Fibroblast of the aortic adventitia (primary cell): Measurements from ENCODE around the gene NRXN3. TPM values are rescaled to one million over a fixed set of nuclear protein-coding genes. Genes with fewer than 3 reads are reported as not detected.

ENCODE experiments used
- DNase-seq: peaks from one replicate; pipeline ENCODE4 v3.0.0-alpha.2; 2010; ENCODE audit warnings: low read depth
- H3K4me3 ChIP-seq: 2 replicates; pipeline ENCODE4 v1.5.1; 2011; ENCODE audit warnings: low read depth, mild to moderate bottlenecking, control low read depth, low read length, moderate library complexity
- total RNA-seq: library from RNA; depleted of rRNA; stranded (reverse); fragments of >200 nt; gene quantifications from 2 replicates; pipeline ENCODE4 v1.2.3, GENCODE V29; 2012; ENCODE audit warnings: low replicate concordance
- TF ChIP-seq, protein P1 (sequence below): IDR thresholded peaks from 2 replicates; pipeline ENCODE4 v1.5.1; 2011; ENCODE audit warnings: mild to moderate bottlenecking, low read length, control low read depth, inconsistent platforms; ENCODE audit not compliant: insufficient read depth

Gene NRXN3
- total RNA-seq, 1 donor = 0.18 TPM

DNA sequence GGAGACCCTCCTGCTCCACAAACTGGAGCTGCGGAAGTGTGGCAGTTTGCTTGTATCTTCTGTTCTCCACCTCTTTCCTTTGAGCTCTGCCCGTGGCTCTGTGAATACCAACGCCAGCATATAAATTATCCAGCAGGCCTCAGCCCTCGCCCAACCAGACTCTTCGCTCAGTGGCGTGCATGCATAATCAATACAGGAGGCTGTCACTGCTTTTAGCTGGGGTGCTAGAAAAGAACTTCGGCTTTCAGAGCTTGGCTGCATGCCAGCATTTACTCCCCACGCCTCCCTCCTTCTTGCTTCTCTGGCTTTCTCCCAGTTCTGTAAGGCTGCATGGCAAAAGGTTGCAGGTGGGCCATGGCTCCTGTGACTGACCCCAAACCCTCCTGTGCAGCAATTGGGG lies 26.9 kb downstream of the NRXN3 start:
- H3K4me3 ChIP-seq = no peak overlapping the region
- DNase-seq = no peak
- TF ChIP-seq, protein P1, sequence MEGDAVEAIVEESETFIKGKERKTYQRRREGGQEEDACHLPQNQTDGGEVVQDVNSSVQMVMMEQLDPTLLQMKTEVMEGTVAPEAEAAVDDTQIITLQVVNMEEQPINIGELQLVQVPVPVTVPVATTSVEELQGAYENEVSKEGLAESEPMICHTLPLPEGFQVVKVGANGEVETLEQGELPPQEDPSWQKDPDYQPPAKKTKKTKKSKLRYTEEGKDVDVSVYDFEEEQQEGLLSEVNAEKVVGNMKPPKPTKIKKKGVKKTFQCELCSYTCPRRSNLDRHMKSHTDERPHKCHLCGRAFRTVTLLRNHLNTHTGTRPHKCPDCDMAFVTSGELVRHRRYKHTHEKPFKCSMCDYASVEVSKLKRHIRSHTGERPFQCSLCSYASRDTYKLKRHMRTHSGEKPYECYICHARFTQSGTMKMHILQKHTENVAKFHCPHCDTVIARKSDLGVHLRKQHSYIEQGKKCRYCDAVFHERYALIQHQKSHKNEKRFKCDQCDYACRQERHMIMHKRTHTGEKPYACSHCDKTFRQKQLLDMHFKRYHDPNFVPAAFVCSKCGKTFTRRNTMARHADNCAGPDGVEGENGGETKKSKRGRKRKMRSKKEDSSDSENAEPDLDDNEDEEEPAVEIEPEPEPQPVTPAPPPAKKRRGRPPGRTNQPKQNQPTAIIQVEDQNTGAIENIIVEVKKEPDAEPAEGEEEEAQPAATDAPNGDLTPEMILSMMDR = no peak

DNA sequence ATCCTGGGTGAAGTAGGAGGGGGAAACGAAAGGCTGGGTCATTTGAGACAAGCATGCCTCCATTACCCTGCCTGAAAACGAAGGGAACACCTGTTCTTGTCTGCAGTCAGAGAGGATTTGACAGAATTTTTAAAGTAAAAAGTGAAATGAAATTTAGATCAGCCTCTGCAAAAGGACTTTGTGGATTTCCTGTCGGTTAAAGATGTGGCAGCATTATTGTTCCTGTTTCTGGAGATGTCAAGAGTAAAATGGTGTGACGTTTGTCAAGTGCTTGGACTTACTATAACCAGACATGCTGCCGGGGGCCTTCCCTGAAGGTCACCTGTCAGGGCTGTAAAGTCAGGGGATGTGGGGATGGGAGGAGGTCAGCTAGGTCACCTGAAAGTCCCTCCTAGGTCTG lies 32.0 kb downstream of the NRXN3 start:
- no peak overlapping the region for H3K4me3 ChIP-seq
- TF ChIP-seq, protein P1 = no peak
- no peak for DNase-seq

DNA sequence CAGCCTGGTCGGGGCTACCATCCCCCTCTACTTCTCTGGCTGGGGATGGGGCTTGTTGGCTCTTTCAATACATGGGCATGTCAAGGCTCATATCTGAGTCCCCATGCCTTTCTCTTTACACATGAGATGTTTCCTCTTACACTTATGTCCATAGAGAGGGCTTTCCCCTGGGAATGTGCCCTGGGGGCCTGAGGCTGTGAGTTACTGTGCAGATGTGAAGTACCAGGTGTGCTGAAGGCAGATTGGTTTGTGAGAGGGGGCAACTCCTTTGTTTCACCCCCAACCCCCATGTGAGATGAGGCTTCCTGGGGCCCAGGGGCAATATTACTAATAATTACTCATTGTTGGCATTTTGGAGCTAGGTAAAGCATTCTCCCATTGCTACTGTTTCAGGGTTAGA lies 32.8 kb downstream of the NRXN3 start:
- H3K4me3 ChIP-seq = no peak overlapping the region
- TF ChIP-seq, protein P1 = no peak
- DNase-seq = no peak

DNA sequence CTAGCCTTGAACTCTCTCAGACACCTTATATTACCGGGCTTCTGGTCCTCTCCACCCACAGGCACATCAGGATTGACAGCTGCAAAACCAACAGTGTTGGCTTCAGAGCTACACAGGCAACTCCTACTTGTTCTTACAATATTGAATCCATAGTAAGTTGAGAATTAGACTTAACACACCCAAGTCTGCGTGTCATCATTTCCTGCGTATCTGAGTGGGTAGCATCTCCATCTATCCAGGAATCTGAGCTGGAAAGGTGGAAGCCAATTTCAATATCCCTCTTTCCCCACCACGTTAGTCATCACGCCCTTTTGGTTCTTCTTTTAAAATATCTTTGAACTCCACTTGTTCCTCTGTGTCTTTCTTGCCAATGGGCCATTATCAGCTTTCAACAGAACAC lies 37.2 kb downstream of the NRXN3 start:
- H3K4me3 ChIP-seq = no peak overlapping the region
- no peak for DNase-seq
- TF ChIP-seq, protein P1 = no peak

DNA sequence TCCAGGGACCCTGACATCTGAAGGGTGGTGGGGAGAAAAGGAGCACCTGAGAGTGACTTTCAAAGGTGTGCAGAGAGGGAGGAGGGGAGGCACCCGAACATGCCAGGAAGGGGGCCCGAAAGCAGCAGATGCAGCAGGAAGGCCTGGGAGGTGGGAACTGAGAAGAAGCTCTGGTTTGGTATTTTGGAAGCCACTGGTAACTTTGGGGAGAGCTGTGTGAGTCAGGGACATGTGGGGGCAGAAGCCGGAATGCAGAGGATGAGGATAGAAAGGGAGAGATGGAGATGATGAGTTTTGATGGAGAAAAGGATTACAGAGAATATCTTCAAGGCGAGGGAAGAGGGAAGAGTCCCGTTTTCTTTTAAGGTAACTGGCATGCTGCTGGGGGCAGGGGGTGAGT lies 50.1 kb downstream of the NRXN3 start:
- DNase-seq = no peak
- TF ChIP-seq, protein P1 = no peak
- H3K4me3 ChIP-seq = no peak overlapping the region

DNA sequence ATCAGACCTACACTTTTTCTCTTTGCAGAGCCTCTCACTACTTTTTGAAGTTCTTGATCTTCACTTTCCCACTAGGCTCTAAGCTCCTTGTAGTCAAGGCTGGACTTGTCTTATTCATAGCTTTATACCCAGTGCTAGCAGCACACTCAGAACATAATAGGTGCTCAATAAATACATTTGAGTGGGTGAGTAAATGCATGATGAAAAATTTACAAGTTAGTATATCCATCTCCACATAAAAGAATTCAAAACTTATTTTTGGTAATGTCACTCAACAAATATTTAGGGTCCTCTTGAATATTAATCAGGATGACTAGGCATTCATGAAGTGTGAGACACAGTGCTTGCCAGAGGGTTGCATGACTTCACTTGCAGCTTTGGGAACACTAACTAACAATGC lies 52.6 kb downstream of the NRXN3 start:
- TF ChIP-seq, protein P1 = no peak
- H3K4me3 ChIP-seq = no peak overlapping the region
- no peak for DNase-seq
